GM06990 (cell line): ENCODE results near the gene ZNF655.

Source experiments
- DNase-seq: peaks from one replicate; pipeline ENCODE4 v3.0.0-alpha.2; 2011; ENCODE audit not compliant: insufficient read length; ENCODE audit errors: extremely low read depth
- H3K27me3 ChIP-seq: replicated peaks from 2 replicates; pipeline ENCODE4 v1.6.0; 2011; ENCODE audit warnings: low read length; ENCODE audit not compliant: control insufficient read depth, insufficient read depth
- H3K36me3 ChIP-seq: 2 replicates; pipeline ENCODE4 v1.5.1; 2011; ENCODE audit warnings: low read length; ENCODE audit not compliant: control insufficient read depth, insufficient read depth
- H3K4me3 ChIP-seq: replicated peaks from 2 replicates; pipeline ENCODE4 v1.5.1; 2011; ENCODE audit warnings: low read depth, mild to moderate bottlenecking, control low read depth, low read length
- TF ChIP-seq, protein P1 (sequence below): IDR thresholded peaks from 2 replicates; pipeline ENCODE4 v1.5.1; 2011; ENCODE audit warnings: low read length, control low read depth, mild to moderate bottlenecking, inconsistent platforms; ENCODE audit not compliant: insufficient read depth, poor library complexity, severe bottlenecking

The ZNF655 gene

DNA sequence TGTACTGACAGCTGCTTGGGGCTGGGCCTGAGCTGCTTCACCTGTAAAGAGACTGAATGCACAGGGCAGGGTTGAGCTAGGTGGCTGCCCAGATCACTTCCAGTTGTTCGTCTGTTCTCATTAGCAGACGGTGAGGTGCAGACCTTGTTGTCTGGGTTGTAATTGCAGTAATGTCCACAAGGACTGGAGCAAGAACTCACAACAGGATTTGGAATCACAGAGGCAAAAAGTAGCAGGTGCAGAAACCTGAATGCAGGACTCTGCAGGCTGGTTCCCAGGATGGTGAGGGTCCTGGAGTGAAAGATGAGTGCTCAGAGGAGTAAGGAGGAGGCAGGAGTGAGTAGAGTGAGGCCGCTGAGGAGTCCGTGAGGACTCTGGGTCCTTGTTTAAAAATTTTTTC is 67.5 kb downstream of the ZNF655 start:
- TF ChIP-seq, protein P1, sequence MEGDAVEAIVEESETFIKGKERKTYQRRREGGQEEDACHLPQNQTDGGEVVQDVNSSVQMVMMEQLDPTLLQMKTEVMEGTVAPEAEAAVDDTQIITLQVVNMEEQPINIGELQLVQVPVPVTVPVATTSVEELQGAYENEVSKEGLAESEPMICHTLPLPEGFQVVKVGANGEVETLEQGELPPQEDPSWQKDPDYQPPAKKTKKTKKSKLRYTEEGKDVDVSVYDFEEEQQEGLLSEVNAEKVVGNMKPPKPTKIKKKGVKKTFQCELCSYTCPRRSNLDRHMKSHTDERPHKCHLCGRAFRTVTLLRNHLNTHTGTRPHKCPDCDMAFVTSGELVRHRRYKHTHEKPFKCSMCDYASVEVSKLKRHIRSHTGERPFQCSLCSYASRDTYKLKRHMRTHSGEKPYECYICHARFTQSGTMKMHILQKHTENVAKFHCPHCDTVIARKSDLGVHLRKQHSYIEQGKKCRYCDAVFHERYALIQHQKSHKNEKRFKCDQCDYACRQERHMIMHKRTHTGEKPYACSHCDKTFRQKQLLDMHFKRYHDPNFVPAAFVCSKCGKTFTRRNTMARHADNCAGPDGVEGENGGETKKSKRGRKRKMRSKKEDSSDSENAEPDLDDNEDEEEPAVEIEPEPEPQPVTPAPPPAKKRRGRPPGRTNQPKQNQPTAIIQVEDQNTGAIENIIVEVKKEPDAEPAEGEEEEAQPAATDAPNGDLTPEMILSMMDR: no peak
- no peak for DNase-seq
- no peak overlapping the region for H3K4me3 ChIP-seq
- H3K36me3 ChIP-seq: peaks cover 46% of the 10 kb centered on the region
- no peaks in the 10 kb centered on the region for H3K27me3 ChIP-seq
